Stimulated activated CD8-positive, alpha-beta memory T cell treated with anti-CD3 and anti-CD28 coated beads, Interleukin-7, amount 100 ng/mL, for 48 hours (primary cell): ENCODE results near the gene PIGS.
"Not testable (repeated sequence)": the region's sequence is repeated elsewhere in the genome, so short reads cannot be mapped to it uniquely, and the experiment has no call there.

Experiments used
- DNase-seq, 2 donors: peaks; one replicate each; pipeline ENCODE4 v3.0.0-alpha.2; 2020; ENCODE audit warnings: low read depth in 1 of 2; ENCODE audit errors: extremely low read depth in 1 of 2

Gene PIGS

GRCh38 chr17:28532050-28532960 is 39.0 kb downstream of the PIGS start:
- DNase-seq, result no peak

DNA sequence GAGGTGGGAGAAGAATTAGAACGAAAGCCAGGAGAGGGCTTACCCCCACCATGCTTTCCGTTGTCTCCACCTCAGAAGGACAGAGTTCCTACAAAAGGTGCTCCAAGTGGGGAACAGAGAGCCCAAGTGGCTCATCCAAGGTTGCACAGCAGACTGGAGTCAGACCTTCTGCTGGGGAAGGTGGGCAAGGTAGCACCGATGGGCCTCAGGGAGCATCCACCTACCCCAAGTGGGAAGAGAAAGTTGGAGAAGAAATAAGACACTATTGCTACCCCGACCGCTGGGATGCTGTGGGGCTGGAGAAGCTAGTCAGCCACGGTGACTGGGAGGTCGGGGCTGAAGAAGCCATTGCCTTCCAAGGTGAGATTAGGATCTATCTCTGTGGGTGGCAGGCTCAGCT is 40.4 kb downstream of the PIGS start:
- no peak for DNase-seq

DNA sequence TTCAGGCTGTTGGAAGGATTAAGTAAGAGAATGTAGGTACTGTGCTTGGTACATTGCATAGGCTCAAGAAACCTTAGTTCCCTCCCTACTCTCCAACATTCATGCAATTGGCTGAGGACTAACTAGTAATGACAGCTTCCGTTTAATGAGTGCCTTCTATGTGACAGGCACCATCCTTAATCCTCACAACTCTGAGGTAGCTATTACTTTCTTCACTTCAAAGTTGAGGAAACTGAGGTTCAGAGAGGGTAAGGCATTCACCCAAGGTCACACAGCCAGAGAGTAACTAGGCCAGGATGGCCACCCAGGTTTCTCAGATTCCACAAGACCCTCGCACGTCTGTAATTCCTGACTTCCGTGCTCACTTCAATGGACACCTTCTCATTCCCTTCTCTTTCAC is 41.1 kb downstream of the PIGS start:
- no peak for DNase-seq

DNA sequence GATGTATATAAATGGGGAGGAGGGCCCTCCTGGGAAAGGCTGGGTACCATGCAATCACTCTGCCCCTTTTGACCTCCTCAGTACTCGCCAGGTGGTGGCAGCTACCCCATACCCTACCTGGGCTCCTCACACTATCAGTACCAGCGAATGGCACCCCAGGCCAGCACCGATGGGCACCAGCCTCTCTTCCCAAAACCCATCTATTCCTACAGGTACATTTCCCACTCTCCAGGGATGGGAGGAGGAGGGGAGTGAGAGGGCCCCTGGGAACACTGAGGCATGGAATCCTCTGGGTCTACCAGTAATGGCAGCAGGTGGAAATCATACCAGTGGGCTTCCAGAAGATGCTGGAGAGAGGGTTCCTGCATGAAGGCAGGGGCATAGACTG is 42.3 kb downstream of the PIGS start:
- DNase-seq, result no peak

DNA sequence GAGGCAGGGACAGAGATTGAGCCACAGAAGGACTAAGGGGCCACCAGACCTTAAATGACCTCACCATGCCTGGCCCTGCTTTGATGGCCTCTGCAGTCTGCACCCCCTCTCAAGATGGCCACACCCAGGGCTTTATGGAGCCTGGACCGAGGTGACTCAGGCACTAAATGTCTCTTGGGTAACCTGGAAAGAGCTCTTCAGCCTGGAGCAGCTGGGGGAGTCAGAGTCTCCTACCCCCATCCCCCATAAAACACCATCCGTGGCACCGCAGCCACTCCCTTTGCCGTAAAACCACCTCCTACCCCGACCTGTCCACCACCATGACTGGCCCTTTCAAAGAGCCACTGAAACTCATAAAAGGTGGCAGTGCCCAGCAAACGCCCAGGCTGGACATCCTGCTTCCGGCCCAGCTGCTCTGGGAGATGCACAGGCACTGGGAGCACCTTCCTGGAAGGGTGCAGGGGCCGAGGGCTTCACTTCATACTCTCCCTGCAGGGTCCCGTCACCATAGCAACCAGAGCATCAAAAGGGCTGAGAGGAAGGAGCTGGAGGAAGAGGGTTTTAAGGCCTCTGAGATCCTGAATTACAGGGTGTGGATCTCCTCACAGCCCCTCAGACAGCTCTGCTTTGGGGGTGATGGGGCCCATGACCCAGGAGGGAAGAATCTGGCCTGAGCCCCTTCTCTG is 42.9 kb downstream of the PIGS start:
- DNase-seq, result no peak

DNA sequence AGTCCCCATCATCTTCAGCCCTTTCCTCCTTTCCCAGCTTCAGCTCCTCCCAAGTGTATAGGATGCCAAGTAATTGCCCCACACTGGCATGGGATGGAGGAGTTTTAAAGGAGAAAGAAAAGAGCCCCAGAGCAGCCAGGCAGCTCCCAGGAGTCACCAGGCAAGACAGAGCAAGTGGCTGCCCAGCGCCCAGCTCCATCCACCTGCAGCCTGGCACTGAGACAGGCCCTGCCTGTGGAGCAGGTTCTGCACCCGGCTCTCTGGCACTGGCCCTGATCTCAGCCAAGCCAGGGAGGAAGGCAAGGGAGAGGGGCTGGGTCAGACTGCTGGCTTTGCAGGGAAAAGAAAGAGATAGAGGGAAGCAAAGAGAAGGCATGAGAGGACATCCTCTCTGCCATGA is 43.5 kb downstream of the PIGS start:
- no peak for DNase-seq

GRCh38 chr17:28527181-28527681 is 44.1 kb downstream of the PIGS start:
- DNase-seq, result no peak

DNA sequence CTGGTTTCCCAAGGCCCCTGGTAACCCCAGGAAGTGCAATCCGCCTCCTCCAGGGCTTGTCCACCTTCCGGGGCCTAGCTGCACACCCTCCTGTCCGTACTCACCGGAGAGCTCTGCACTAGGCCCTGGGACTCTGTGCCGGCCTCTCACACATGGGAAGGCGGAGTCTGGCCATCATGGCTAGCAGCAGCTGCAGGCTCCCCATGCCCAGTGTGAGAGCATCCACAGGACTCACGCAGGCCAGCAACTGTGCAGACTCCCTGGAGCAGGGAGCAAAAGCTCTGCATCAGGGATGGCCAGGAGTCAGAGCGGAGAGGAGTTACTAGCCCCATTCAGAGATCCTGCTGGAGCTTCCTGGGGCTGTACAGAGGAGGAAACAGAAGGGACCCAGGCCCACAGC is 44.9 kb downstream of the PIGS start:
- DNase-seq, result no peak

- no peak for DNase-seq
Measured at GRCh38 chr17:28524476-28525424, 46.6 kb downstream of the PIGS start.

DNA sequence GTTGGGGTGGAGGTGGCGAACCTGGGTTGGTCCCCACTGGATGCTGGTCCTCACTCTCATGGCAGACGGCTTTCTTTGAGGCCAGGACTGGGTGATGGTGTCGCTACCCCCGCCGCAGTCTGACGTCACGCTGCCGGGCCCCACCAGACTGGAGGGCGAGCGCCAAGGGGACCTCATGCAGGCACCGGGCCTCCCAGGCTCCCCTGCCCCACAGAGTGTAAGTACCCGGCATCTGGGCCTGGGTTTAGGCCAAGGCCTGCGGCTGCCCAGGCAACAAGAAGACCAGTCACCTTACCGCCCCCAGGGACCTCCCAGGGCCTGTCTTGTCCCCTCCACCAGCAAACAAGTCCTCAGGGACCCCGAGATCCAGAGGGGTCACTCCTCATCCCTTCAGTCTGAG is 47.4 kb downstream of the PIGS start:
- DNase-seq, result no peak

GRCh38 chr17:28523186-28523585 is 48.1 kb downstream of the PIGS start:
- no peak for DNase-seq

GRCh38 chr17:28522281-28522680 is 49.0 kb downstream of the PIGS start:
- DNase-seq, result not testable (repeated sequence)

GRCh38 chr17:28521311-28522085 is 49.8 kb downstream of the PIGS start:
- no peak for DNase-seq

DNA sequence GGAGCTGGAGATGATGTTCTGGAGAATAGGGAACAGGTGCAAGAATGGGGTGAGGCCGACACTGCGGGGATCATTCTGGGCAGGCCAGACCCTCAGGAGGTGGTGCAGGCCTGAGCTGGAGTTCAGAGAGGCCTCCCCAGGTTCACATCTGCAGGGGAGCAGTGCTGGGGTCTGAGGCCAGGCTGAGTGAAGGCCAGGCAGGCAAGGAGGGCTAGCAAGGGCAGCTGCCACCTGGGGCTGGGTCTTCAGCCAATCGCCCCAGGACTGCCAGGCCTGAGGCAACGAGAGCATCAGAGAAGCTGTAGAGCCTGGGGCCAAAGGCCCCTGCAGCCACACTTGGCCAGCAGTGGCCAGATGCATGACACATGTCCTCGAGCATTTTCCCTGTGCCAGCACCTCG is 50.6 kb downstream of the PIGS start:
- DNase-seq, result no peak

DNA sequence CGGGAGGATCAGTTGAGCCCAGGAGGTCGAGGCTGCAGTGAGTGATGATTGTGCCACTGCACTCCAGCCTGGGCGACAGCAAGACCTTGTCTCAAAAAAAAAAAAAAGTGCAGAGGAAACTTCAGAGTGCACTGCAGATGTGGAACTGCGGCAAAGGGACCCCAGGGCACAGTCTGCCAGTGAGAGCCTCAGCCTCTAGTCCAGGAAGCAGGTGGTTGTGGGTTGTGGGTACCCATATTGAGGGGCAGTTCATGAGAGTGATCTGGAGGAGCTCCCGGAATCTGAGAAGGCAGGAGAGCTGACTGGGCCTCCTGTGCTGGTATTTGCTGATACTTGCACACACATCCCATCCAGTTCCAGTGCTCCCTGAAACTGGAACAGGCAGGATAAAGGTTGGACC is 52.1 kb downstream of the PIGS start:
- no peak for DNase-seq

DNA sequence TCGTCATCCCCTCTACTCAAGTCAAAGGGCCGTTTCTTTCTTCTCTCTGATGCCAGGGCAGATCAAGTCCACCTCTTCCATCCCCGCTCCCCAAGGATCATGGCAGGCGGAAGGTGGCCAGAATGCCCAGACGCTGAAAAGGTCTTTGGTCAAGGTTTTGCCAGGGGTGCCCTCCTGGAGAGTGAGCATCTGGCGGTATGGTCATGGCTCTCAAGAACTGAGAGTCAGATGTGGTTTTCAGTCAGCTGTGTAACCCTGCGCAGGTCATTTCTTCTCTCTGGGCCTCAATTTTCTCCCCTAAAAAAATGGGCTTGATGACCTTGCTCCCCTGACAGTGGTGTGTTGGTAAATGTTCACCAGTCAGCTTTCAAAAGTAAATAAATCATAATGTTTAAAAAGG is 52.7 kb downstream of the PIGS start:
- DNase-seq, result no peak

GRCh38 chr17:28518132-28518531 is 53.2 kb downstream of the PIGS start:
- DNase-seq, result no peak

GRCh38 chr17:28515518-28515917 is 55.8 kb downstream of the PIGS start:
- DNase-seq, result no peak

DNA sequence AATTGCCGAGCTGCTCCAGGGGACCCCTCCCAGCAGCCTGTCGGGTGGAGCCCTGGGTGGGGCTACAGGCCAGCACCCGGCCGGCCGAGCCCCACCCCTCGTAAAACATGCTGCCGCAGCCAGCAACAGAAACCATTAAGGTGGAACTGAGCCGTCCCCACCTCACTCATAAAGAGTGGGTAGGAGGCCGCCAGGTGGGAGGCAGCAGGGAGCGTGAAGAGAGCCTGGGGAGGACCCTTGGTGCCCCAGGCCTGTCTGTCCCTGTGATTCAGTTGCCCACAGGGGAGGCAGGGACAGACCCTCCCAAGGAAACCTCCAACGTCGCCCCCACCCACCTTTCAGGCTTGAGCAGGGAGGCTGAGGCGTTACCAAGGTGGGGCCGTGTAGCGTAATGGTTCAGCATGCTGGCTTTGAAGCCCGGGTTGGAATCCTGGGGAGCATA is 56.7 kb downstream of the PIGS start:
- no peak for DNase-seq

DNA sequence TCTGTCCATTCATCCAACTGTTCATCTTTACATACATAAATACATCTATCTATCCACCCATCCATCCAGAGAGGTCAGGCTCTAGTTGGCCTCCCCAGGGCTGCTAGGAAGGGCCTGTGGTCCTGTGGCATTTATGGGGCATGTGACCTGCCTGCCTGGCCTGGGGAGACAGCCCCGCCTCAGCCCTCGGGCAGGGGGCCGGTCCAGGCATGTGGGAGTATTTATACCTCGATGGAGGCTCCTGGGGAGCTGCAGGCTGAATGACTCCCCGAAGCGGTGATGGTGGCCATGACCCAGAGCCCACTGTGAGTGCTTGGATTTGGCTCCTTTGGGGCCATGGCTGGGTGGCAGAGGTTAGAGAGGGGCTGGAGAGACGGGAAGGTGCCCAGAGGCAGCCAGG is 57.8 kb downstream of the PIGS start:
- no peak for DNase-seq
